Measurements from ENCODE around the gene ZNF525. TPM values are rescaled to one million over a fixed set of nuclear protein-coding genes. Genes with fewer than 3 reads are reported as not detected.
A peak's percentile ranks its signal among the peaks of the same experiment; 100 is the strongest.

Gene ZNF525
- total RNA-seq, 4 donors from 2014 or later, result 9.2 to 14.5 (median 11.8) TPM

- Histone ChIP-seq H3K4me1 (peaks cover 0 to 17% (median 0%) of the 10 kb centered on the region in 3 donors), H3K27ac (peak overlapping the region; percentile 45 to 80 (median 70)), H3K9me3 (no peaks in the 10 kb centered on the region), H3K36me3 (peaks cover 0 to 22% of the 10 kb centered on the region in 2 donors), H3K4me3 (peak overlapping the region; percentile 67 to 83), H3K27me3 (no peaks in the 10 kb centered on the region)
- 0 to 2% methylated on average over 10 to 15 of the region's 30 CpGs for WGBS, 2 donors (ENCODE audit: low coverage in 1 of 2)
- ATAC-seq, result peak; percentile 32
- TF ChIP-seq POLR2A (IDR thresholded peaks at IDR 0.05), result no peak
- TF ChIP-seq POLR2AphosphoS5 (IDR thresholded peaks at IDR 0.05), result no peak
- no peak for TF ChIP-seq CTCF (IDR thresholded peaks at IDR 0.05)
- TF ChIP-seq EP300 (IDR thresholded peaks at IDR 0.05), result no peak
These were observed 66.7 kb downstream of the ZNF525 start for GRCh38 chr19:53432088-53432661.

Small RNAs within 50 kb of the gene (small RNA-seq; reads per million reads assigned to genes)
- 0 reads per million in 4 donors for gene RPL39P36

Other genes with a start within 250 kb of the ZNF525 start
- gene ZNF415, start 232.8 kb upstream of the ZNF525 start, total RNA-seq, result 10 to 100 TPM in 3 of 4 donors, 1 to 10 TPM in 1; 8.6 to 35.0 (median 14.1) TPM
- gene ZNF347, start 206.7 kb upstream of the ZNF525 start, total RNA-seq, result 10 to 100 TPM in 1 of 4 donors, 1 to 10 TPM in 3; 8.5 to 14.2 (median 8.8) TPM
- gene ZNF665, start 172.3 kb upstream of the ZNF525 start, total RNA-seq, result 10 to 100 TPM in 1 of 4 donors, 1 to 10 TPM in 3; 2.1 to 32.1 (median 4.1) TPM
- gene ZNF677, start 110.8 kb upstream of the ZNF525 start, total RNA-seq, result 10 to 100 TPM; 15.6 to 29.0 (median 19.2) TPM
- gene VN1R2, start 107.4 kb upstream of the ZNF525 start, total RNA-seq, result not detected
- not detected for gene VN1R4, start 98.0 kb upstream of the ZNF525 start, total RNA-seq
- gene ZNF845, start 32.0 kb upstream of the ZNF525 start, total RNA-seq, result 10 to 100 TPM in 2 of 4 donors, 1 to 10 TPM in 2; 5.2 to 11.5 (median 8.6) TPM
- 10 to 100 TPM in 1 of 4 donors, 1 to 10 TPM in 3; 7.3 to 13.4 (median 8.2) TPM for gene ZNF765, start 29.4 kb downstream of the ZNF525 start, total RNA-seq
- gene ZNF761, start 66.3 kb downstream of the ZNF525 start, total RNA-seq, result 10 to 100 TPM in 2 of 4 donors, 1 to 10 TPM in 2; 7.5 to 12.8 (median 10.2) TPM
- gene ZNF813, start 102.0 kb downstream of the ZNF525 start, total RNA-seq, result 1 to 10 TPM; 2.4 to 3.4 (median 2.7) TPM
- gene ZNF331, start 172.4 kb downstream of the ZNF525 start, total RNA-seq, result 10 to 100 TPM; 23.9 to 29.2 (median 26.1) TPM